AG04449 (cell line): ENCODE results near the gene EXOC1L.

Experiments used
- CTCF ChIA-PET: fragments of 350-600 bp; formaldehyde crosslinking; extraction: SDS; loops from one replicate; lab custom pipeline; 2021; ENCODE audit warnings: antibody characterized with exemption; lab: Yijun Ruan, JAX
- POLR2A ChIA-PET: fragments of 400-600, 350-600 bp; formaldehyde crosslinking; extraction: SDS; loops from one replicate; lab custom pipeline; 2020; ENCODE audit warnings: antibody characterized with exemption, inconsistent platforms; lab: Yijun Ruan, JAX
- DNase-seq: peaks from one replicate; pipeline ENCODE4 v3.0.0-alpha.2; 2010; ENCODE audit warnings: low read depth, low spot score
- H3K4me3 ChIP-seq: 2 replicates; pipeline ENCODE4 v1.5.1; 2011; ENCODE audit warnings: low read depth, mild to moderate bottlenecking, control low read depth, low read length
- TF ChIP-seq, protein P1 (sequence below): IDR thresholded peaks from one replicate; pipeline ENCODE4 v1.5.1; 2011; ENCODE audit warnings: mild to moderate bottlenecking, moderate library complexity, low read length, control low read depth, inconsistent platforms; ENCODE audit not compliant: insufficient read depth; ENCODE audit errors: missing control alignments

The EXOC1L gene

GRCh38 chr4:55827582-55827981, 8.0 kb downstream of the EXOC1L start:
- TF ChIP-seq, protein P1, sequence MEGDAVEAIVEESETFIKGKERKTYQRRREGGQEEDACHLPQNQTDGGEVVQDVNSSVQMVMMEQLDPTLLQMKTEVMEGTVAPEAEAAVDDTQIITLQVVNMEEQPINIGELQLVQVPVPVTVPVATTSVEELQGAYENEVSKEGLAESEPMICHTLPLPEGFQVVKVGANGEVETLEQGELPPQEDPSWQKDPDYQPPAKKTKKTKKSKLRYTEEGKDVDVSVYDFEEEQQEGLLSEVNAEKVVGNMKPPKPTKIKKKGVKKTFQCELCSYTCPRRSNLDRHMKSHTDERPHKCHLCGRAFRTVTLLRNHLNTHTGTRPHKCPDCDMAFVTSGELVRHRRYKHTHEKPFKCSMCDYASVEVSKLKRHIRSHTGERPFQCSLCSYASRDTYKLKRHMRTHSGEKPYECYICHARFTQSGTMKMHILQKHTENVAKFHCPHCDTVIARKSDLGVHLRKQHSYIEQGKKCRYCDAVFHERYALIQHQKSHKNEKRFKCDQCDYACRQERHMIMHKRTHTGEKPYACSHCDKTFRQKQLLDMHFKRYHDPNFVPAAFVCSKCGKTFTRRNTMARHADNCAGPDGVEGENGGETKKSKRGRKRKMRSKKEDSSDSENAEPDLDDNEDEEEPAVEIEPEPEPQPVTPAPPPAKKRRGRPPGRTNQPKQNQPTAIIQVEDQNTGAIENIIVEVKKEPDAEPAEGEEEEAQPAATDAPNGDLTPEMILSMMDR = no peak
- CTCF ChIA-PET = no interaction called here
- POLR2A ChIA-PET = no interaction called here

DNA sequence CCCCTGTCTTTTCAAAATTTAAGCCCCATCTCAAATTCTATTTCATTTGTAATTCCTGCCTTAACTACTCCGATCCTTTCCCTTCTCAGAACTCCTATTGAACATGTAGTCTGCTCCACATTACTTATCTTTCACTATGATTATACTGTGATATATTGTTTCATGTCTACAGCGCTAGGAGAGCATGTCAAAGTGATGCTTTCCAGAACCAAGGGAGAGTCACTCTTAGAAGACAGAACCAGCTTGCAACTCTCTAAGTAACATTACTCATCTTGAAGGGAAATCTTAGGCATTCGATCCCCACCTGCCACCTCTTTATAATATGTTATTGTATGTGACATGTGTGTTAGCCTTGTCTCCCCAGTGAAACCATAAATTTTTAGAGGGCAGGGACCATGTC, 10.5 kb downstream of the EXOC1L start:
- CTCF ChIA-PET = no interaction called here
- TF ChIP-seq, protein P1 = no peak
- POLR2A ChIA-PET = no interaction called here
- no peak overlapping the region for H3K4me3 ChIP-seq
- DNase-seq = no peak

More at GRCh38 chr4:55827582-55827981, 8.0 kb downstream of the EXOC1L start:
- H3K4me3 ChIP-seq = no peak overlapping the region
- no peak for DNase-seq

- TF ChIP-seq, protein P1 = no peak
- POLR2A ChIA-PET = no interaction called here
- CTCF ChIA-PET = no interaction called here
- DNase-seq = no peak
- no peak overlapping the region for H3K4me3 ChIP-seq
Observed at GRCh38 chr4:55830716-55831115, 11.1 kb downstream of the EXOC1L start.

DNA sequence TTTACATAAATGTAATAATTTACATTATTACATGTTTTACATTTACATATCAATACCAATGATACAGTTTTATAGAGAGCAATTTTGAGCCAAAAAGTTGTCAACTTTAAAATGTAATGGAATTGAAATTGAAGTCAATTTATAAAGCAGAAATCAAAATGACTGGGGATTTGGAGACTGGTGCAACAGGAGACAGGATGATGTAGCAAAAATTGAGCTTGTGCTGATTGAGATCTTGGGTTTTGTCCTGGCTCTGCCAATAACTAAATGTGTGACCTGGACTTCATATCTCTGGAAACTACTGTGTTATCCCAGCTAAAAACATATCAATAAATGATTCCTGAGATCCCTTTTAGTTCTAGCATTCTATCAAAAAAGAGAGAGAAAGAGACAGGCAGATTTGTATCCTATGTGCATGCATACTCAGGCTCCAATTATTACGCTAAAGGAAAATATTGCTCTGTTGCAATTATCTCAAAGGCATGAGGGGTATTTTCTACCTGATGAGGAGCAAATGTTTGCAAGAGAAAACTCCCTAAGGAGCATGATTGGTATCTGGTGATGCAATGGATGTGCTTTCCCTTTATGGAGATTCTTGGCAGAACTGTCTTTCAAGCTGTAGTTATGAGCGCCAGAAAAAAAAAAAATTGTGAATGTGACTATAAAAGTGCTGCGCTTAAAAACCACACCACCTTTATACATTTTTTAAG, 14.7 kb downstream of the EXOC1L start:
- no peak for DNase-seq
- TF ChIP-seq, protein P1 = no peak
- no peak overlapping the region for H3K4me3 ChIP-seq
- CTCF ChIA-PET = no interaction called here
- POLR2A ChIA-PET = no interaction called here

GRCh38 chr4:55837903-55838302, 18.3 kb downstream of the EXOC1L start:
- POLR2A ChIA-PET = no interaction called here
- TF ChIP-seq, protein P1 = no peak
- DNase-seq = no peak
- H3K4me3 ChIP-seq = no peak overlapping the region
- CTCF ChIA-PET = no interaction called here

- POLR2A ChIA-PET = no interaction called here
- CTCF ChIA-PET = no interaction called here
- H3K4me3 ChIP-seq = no peak overlapping the region
- DNase-seq = peak; percentile 16
- TF ChIP-seq, protein P1 = no peak
Observed at GRCh38 chr4:55838356-55838755, 18.8 kb downstream of the EXOC1L start.
